Stimulated activated CD4-positive, alpha-beta T cell treated with anti-CD3 and anti-CD28 coated beads, Interleukin-1b, Interleukin-23, amount 100 ng/mL, for 48 hours (primary cell): ENCODE results near the gene NCR1.
"Not testable (repeated sequence)": the region's sequence is repeated elsewhere in the genome, so short reads cannot be mapped to it uniquely, and the experiment has no call there.

ENCODE experiments used
- DNase-seq: peaks from one replicate; pipeline ENCODE4 v3.0.0-alpha.2; 2020

The NCR1 gene

DNA sequence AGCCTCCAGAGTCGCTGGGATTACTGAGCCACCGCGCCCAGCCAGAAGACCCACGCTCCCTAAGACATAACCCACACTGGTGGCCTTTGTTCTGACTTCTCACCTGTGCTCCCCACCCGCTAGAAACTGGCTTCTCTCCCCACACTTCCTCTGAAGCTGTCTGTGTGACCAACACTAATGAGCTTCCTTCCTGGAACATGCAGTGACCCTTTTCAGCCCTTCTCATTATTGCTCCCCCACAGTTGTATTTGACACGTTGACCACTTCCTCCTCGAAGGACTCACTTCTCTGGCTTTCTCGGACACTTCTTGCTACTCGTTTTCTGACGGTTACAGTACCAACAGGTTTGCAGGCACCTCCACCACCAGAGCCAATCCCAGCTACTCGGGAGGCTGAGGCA lies 10.9 kb downstream of the NCR1 start:
- DNase-seq: no peak

DNA sequence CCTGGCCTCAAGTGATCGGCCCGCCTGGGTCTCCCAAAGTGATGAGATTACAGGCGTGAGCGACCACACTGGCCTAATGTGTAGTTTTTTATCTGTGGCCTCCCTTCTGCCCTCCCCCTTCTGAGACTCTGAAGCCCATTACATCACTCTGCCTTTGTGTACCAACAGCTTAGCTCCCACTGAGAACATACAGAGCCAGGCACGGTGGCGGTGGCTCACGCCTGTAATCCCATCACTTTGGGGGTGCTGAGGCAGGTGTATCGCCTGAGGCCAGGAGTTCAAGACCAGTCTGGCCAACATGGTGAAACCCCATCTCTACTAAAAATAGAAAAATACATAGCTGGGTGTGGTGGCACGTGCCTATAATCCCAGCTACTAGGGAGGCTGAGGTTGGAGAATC lies 12.6 kb downstream of the NCR1 start:
- DNase-seq: no peak

DNA sequence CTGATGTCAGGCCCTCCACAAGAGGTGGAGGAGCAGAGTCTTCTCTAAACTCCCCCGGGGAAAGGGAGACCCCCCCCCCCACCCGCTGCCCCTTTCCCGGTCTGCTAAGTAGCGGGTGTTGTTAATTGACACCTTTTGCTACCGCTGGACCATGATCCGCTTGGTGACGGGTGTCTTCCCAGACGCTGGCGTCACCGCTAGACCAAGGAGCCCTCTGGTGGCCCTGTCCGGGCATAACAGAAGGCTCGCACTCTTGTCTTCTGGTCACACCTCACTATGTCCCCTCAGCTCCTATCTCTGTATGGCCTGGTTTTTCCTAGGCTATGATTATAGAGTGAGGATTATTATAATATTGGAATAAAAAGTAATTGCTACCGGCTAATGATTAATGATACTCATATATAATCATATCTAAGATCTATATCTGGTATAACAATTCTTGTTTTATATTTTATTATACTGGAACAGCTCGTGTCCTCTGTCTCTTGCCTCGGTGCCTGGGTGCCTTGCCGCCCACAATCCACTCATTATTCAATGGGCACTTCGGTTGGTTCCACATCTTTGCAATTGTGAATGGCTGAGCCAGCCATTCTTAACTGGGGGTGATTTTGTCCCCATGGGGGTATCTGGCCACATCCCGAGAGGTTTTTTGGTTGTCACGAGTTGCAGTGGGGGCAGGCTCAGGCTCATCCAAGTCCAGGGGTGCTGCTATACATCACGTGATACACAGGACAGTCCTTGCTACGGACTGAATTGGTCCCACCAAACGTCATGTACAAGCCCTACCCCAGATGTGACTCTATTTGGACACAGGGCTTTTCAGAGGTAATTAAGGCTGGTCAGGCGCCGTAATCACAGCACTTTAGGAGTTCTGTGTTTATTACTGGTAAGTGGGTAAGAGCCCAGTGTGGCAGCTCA lies 14.0 kb downstream of the NCR1 start:
- DNase-seq: not testable (repeated sequence)

DNA sequence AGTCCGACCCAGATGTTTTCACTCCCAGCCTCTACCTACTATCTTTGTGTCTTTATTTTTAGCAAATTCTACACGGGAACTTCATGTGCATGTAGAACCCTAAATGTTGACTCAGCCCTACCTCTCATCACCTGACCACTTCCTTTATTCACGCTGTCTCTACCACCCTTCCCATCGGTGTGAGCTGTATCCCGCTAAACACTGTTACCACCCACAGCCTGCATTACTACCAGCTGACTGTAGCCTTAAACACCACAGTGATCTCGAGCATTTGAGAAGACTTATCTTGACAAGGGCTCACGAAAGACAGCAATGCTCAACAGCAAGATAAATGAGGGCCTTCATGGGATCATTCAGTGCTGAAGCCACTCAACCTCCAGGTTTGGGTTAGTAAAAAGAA lies 15.1 kb downstream of the NCR1 start:
- DNase-seq: no peak

DNA sequence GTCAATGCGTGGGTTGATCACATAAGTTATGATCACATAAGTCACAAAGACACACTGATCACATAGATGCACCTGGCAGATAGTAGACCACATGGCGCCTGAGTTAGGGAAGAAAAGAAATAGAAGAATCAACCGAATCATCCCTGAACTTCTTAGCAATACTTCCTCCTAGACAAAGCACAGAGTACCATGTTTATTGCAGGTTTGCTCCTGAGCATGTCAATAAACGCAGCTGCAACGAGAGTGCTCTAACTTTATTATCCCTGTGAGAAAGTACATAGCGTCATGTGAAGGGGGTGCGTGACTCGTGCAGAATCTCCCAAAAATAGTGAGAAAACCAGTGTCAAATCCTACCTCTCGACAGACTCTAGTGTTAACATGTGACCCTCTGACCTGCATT lies 17.3 kb downstream of the NCR1 start:
- DNase-seq: no peak

DNA sequence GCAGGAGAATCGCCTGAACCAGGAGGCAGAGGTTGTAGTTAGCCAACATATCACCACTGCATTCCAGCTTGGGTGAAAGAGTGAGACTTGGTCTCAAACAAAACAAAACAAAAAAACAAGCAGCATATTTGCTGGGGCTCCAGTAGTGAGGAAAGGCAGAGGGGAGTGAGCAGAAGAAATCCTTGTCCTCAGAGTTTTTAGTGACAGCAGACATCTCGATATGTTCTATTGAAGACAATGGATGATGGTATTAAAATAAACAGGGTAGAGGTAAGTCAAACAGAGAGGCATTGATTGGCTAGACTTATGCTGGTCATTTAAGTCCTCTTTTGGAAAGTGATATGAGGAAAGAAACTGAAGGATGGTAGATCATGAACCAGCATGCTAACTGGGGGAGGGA lies 22.4 kb downstream of the NCR1 start:
- no peak for DNase-seq

DNA sequence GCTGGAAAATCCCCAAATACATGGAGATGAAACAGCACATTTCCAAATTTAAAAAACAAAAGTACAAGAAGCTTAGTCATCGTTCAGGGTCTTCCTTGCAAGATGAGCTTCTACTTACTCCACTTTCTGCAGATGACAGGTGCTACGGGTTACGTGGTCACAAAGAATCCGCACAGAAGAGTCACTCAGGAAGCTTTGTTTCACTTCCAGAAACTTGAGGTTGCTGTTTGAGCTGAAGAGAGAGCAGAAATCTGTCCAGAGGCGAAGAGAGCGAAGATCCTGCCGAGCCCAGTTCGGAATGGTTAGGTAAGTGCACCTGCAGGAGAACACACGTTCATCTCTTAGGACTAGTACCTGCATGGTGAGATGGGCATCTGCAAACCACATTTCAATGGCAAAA lies 32.0 kb downstream of the NCR1 start:
- no peak for DNase-seq

DNA sequence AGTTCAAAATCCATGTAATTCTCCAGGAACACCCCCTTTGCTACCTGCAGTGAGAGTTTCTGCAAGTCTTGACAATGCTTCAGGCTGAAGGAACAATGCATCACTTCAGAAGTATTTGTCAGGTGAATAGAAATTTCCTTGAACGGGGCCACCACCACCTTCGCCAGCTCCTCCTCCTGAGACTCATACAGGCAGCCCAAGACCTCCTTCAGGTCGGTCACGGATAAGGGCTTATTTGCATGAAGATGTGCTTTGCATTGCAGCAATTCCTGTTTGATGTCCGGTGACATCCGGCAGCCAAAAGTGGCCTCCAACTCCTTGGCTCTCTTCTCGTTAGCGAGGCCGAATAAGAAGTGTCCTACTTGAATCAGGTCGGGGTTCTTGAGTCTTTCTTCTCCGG lies 33.0 kb downstream of the NCR1 start:
- no peak for DNase-seq

DNA sequence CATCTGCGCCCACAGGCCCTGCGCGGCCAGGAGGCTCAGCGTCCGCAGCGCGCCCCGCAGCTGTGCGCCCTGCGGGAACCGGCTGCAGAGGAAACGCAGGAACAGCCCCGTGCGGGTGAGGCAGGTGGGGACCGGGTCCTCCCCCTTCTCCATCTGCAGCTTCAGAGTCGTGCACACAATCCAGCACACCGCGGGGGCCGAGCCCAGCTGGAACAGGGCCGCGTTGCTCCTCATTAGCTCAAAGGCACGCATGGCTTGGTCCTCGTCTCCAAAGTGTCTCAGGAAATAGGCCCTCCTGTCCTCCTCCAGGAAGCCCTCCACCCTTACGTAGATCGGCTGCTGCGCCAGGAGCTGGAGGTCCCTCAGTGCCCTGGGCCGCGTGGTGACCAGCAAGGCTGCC lies 33.6 kb downstream of the NCR1 start:
- DNase-seq: not testable (repeated sequence)

DNA sequence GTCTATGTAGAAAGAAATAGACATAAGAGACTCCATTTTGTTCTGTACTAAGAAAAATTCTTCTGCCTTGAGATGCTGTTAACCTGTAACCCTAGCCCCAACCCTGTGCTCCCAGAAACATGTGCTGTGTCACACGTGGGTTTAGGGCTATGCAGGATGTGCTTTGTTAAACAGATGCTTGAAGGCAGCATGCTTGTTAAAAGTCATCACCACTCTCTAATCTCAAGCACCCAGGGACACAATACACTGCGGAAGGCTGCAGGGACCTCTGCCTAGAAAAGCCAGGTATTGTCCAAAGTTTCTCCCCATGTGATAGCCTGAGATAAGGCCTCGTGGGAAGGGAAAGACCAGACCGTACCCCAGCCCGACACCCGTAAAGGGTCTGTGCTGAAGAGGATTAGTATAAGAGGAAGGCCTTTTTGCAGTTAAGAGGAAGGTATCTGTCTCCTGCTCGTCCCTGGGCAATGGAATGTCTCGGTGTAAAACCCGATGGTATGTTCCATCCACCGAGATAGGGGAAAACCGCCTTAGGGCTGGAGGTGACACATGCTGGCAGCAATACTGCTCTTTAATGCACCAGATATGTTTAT lies 37.9 kb downstream of the NCR1 start:
- DNase-seq: not testable (repeated sequence)

DNA sequence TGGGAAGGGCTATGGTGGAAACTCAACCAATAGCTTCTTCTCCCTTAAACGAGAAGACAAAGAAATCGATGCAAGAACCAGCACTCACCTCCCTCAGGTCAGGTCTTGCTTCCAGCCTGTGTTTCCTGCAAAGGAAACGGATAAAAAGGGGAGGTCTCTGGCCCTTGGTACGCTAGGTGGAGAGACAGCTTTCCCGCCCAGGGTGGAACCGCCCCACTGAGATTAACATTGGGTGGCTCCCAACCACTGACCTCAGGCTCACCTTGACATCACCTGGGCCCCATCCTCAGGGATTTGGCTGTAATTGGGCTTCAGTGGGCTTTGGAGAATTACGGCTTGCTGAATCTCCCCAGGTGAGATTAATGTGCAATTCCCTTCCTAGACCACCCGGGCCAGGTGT lies 41.4 kb downstream of the NCR1 start, which contains the start of gene NLRP7:
TSS of gene NLRP7 (minus strand) at position 150 of the 400 bp plus-strand sequence.
- DNase-seq: no peak

DNA sequence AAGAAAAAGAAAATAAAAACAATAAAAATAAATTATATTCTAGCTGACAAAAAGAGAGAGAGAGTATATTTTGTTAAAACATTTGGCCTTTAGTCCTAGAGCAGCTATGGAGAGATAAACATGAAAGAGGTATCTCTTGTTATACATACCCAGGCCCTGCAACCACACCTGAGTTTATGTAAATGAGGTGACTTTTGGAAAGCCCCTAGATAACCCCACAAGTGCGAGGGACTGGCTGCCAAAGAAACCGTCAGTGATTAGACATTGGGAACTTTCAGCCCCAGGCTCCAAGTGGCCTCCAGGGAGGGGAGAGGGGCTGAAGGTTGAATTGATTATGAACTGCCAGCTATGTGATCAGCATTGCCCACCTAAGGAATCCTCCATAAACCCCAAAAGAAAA lies 43.5 kb downstream of the NCR1 start:
- DNase-seq: no peak

DNA sequence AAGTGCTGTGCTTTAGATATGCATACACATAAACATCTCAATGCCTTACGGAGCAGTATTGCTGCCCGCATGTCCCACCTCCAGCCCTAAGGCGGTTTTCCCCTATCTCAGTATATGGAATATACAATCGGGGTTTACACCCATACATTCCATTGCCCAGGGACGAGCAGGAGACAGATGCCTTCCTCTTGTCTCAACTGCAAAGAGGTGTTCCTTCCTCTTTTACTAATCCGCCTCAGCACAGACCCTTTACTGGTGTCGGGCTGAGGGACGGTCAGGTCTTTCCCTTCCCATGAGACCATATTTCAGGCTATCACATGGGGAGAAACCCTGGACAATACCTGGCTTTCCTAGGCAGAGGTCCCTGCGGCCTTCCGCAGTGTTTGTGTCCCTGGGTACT lies 44.6 kb downstream of the NCR1 start:
- not testable (repeated sequence) for DNase-seq

DNA sequence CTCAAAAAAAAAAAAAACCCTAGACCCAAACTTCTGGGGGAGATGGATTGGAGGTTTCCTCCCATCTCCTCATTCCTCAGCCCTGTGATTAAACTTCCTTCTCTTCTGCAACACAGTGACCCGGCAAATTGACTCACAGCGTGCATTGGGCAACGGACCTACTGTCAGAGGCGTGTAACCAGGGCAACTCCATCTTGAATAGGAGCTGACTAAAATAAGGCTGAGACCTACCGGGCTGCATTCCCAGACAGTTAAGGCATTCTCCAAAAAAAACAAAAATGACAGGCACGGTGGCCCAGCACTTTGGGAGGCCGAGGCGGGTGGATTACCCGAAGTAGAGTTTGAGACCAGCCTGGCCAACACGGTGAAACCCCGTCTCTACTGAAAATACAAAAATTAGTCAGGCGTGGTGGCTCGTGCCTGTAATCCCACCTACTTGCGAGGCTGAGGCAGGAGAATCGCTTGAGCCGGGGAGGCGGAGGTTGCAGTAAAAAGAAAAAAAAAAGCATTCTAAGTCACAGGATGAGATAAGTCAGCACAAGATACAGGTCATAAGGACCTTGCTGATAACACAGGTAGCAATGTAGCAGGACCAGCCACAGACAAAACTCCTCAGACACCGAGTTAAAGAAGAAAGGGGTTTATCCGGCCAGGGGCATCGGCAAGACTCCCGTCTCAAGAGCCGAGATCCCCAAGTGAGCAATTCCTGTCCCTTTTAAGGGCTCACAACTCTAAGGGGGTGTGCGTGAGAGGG lies 46.8 kb downstream of the NCR1 start:
- no peak for DNase-seq

DNA sequence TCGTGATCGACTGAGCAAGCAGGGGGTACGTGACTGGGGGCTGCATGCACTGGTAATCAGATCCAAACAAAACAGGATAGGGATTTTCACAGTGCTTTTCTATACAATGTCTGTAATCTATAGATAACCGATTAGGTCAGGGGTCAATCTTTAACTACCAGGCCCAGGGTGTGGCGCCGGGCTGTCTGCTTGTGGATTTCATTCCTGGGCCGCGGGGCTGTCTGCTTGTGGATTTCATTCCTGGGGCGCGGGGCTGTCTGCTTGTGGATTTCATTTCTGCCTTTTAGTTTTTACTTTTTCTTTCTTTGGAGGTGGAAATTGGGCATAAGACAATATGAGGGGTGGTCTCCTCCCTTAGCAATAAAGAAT lies 47.4 kb downstream of the NCR1 start:
- DNase-seq: not testable (repeated sequence)

DNA sequence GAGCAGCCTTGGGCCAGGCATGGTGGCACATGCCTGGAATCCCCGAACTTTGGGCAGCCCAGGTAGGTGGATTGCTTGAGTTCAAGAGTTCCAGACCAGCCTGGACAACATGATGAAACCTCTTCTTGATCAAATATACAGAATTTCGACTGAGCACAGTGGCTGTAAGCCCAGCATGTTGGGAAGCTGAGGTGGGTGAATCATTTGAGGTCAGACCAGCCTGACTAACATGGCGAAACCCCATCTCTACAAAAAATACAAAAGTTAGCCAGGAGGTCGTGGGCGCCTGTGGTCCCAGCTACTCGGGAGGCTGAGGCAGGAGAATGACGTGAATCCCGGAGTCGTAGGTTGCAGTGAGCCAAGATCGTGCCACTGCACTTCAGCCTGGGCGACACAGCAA lies 49.4 kb downstream of the NCR1 start:
- no peak for DNase-seq

DNA sequence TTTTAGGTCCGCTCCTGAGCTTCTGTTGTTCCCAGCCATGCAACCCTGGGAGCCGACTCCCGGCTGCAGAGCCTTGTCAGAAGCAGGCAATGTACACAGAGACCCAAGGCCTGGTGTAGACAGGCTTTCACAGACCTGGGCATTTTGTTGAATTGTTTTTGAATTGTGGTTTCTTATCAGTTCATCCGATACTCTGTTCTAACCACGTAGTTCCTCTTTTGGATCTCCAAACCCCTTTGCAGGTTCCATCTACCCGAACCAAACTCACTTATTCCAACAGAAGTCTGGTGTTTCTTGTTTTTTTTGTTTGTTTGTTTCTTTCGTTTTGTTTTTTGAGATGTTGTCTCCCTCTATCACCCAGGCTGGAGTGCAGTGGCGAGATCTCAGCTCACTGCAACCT lies 53.9 kb downstream of the NCR1 start:
- no peak for DNase-seq
